Nucleus accumbens (tissue), 56 donors: Measurements from ENCODE around the gene MR1.

Experiments
- DNase-seq, 56 donors: peaks; one replicate each; lab custom pipeline; 2025; lab: John Stamatoyannopoulos, UW

Gene MR1

GRCh38 chr1:181089017-181089675, 55.4 kb downstream of the MR1 start:
- DNase-seq: peak in 5 of 56 donors; percentile 29 to 74 (median 61)

- peak in 46 of 56 donors; percentile 14 to 77 (median 44) for DNase-seq
Observed at GRCh38 chr1:181089676-181090544, 56.1 kb downstream of the MR1 start.

GRCh38 chr1:181090641-181091126, 56.9 kb downstream of the MR1 start:
- DNase-seq: no peak

- no peak for DNase-seq
Observed at GRCh38 chr1:181091309-181092040, 57.7 kb downstream of the MR1 start.

GRCh38 chr1:181092056-181092455, 58.3 kb downstream of the MR1 start:
- no peak for DNase-seq

- no peak for DNase-seq
Observed at GRCh38 chr1:181092883-181093458, 59.2 kb downstream of the MR1 start.

- no peak for DNase-seq
Observed at GRCh38 chr1:181094416-181095212, 60.8 kb downstream of the MR1 start.

- DNase-seq: no peak
Observed at GRCh38 chr1:181095260-181095659, 61.5 kb downstream of the MR1 start.

- no peak for DNase-seq
Observed at GRCh38 chr1:181095763-181096184, 62.0 kb downstream of the MR1 start.

- DNase-seq: peak in 31 of 56 donors; percentile 7 to 81 (median 45)
Observed at GRCh38 chr1:181097242-181097641, 63.5 kb downstream of the MR1 start.

- DNase-seq: peak in 1 of 56 donors; percentile 23
Observed at GRCh38 chr1:181099152-181100014, 65.6 kb downstream of the MR1 start.

- DNase-seq: no peak
Observed at GRCh38 chr1:181100015-181100905, 66.5 kb downstream of the MR1 start.

GRCh38 chr1:181100934-181101333, 67.2 kb downstream of the MR1 start:
- DNase-seq: no peak

GRCh38 chr1:181101581-181102226, 67.9 kb downstream of the MR1 start:
- no peak for DNase-seq

GRCh38 chr1:181102841-181103240, 69.1 kb downstream of the MR1 start:
- DNase-seq: no peak

- DNase-seq: peak in 5 of 56 donors; percentile 18 to 40 (median 33)
Observed at GRCh38 chr1:181103399-181103798, 69.6 kb downstream of the MR1 start.
